Measurements from ENCODE around the gene ARHGAP36.

The ARHGAP36 gene

DNA sequence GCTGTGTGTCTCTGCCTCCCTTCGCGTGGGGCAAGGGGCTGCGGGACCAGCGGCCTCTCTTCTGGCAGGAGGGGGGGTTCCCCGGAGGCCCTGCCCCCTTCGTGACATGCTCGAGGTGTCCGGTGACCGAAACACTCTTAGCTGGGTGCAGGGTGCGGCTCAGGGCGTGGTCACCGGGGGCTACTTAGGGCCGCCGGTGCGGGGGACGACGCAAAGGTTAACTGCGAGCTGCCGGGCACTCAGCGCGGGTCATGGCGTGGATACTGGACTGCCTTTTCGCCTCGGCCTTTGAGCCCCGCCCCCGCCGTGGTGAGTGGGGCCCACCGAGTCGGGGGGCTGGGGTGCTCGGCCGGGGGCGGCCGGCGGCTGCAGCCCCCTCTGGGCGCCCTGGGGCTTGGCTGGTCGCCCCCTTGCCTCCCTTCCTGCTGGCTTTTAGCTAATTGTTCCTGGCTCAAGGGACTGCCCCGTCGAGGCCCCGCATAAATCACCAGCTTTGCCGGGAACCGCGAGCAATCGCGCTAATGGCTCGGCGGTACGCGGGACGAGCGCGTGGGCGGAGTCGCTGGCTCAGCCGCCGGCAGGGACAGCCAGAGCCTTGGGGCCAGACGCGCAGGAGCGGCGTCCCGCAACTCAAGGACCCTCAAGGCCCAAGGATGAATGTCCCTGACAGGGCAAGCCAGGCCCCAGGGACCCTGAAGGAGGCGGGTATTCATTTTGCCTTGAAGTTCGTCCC is at the start of gene ARHGAP36:
TSS of gene ARHGAP36 (plus strand) at position 211 of the 733 bp plus-strand sequence. CDS start 23,320 bp downstream, outside the sequence.
- in situ Hi-C loops (cut with MboI; ENCODE audit: low sequenced_read_pairs), result no loop called here

- in situ Hi-C loops (cut with MboI; ENCODE audit: low sequenced_read_pairs), result no loop called here
Measured at GRCh38 chrX:131010186-131010585, 48.0 kb upstream of the ARHGAP36 start.

DNA sequence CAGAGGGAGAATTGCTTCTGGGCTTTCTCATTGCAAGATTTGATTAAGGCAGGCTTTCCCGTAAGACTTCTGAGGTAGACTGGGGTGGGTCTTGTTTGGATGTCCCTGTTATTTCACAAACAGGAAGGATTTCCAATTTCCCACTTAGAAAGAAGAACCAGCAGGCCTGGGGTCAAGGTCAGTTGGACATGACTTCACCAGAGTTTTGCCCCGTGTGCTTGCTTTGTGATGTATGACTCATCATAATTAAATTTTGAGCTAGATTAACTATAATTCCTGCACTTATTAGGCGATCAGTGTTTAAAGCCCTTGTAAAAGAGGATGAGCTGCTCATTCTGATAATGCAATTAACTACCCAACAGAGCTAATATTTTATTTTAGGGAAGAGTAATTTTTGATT is 32.8 kb upstream of the ARHGAP36 start:
- in situ Hi-C loops (cut with MboI; ENCODE audit: low sequenced_read_pairs), result no loop called here

GRCh38 chrX:131032354-131033230 is 25.6 kb upstream of the ARHGAP36 start:
- in situ Hi-C loops (cut with MboI; ENCODE audit: low sequenced_read_pairs), result no loop called here

GRCh38 chrX:131034063-131034462 is 24.1 kb upstream of the ARHGAP36 start:
- in situ Hi-C loops (cut with MboI; ENCODE audit: low sequenced_read_pairs), result no loop called here

GRCh38 chrX:131040781-131041180 is 17.4 kb upstream of the ARHGAP36 start:
- in situ Hi-C loops (cut with MboI; ENCODE audit: low sequenced_read_pairs), result no loop called here

DNA sequence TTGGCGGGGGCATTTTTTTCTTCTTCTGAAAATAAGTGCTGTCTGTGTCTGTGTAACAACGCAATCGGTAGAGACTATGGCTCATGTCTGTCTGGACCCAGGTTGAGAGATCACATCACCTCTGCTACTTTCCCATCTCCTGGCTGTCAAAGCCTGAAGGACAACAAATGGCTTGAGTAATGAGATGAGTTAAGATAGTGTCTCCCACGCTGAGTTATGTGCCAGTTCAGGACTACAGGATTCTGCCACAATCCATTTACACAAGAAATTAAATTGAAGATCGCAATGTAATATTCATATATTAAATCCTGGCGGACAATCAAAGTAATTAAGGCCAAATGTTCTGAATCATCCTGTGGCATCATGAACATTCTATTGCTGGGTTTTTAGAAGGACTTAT is 16.5 kb upstream of the ARHGAP36 start:
- in situ Hi-C loops (cut with MboI; ENCODE audit: low sequenced_read_pairs), result no loop called here

GRCh38 chrX:131045726-131046125 is 12.4 kb upstream of the ARHGAP36 start:
- in situ Hi-C loops (cut with MboI; ENCODE audit: low sequenced_read_pairs), result no loop called here

DNA sequence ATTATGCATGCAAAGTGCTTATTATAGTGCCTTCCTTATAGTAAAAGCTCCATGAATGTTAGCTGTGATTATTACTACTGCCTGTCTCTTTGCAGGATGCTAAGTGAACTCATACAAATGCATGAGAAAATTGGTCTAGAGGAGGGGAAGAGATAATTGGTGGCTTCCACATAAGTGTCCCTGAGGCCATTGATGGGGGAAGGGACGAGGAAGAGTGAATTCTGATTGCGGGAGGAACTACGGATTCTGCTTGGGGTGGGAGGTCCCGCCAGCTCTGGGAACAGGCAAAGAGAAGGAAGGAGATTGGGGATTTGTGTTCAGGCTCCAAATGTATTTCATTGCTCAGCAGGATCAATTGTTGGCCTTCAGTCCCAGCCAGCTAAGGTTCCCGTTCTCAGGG is 11.6 kb upstream of the ARHGAP36 start:
- in situ Hi-C loops (cut with MboI; ENCODE audit: low sequenced_read_pairs), result no loop called here

- in situ Hi-C loops (cut with MboI; ENCODE audit: low sequenced_read_pairs), result no loop called here
Measured at GRCh38 chrX:131047180-131047579, 11.0 kb upstream of the ARHGAP36 start.

DNA sequence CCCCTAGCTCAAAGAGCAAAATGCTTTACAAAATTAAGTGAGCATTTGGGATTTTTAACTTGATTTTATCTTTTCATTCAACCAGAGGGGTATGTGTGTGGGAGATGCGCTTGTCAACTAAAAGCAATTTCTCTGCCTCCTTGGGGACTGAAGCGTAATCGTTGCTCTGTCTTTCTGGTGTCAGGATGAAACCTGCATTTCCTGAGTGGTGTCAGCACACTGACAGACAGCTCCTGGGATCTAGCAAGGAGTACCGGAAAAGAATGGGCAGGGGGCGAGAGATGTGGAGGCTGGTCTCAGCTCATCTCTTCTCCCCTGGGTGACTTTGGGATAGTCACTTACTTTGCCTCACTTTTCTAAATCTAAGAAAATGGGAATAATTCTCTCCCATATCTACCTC is 5.1 kb upstream of the ARHGAP36 start:
- in situ Hi-C loops (cut with MboI; ENCODE audit: low sequenced_read_pairs), result no loop called here

DNA sequence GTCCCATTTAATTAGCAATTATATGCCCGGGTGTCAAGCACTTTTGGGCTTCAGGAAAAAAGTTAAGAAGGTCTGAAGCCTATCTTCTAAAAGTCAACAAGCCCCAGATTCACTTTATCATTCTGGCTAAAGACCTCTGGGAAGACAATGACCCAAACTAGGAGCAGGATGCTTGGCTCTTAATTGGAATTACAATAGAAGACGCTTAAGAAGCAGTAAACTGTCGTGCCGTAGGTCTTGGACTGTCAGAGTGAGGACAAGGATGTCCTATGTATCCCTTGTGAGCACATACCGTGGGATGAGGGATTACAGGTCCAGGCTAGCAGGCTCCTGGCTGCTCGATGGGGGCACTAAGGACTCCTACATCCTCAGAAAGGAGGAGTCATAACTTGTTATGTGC is 3.2 kb upstream of the ARHGAP36 start:
- in situ Hi-C loops (cut with MboI; ENCODE audit: low sequenced_read_pairs), result no loop called here

DNA sequence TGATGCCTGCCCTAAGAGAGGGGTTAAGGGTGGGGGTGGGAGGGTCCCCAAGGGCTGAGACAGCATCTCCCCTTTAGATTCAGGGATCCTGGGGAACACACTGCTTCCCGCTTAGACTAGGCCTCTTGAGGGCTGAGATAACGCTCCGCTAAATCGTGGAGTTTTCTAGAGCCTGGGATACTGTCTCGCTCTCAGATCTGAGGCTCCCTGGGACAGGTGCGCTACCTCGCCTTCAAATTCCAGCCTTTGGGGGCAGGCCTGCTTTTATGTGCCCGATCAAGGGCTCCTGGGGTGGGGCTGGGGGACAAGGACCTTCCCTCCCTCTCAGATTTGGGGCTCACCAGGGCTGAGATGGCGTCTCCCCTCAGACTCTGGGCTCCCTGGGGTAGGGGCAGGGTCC is 440 bp upstream of the ARHGAP36 start:
- in situ Hi-C loops (cut with MboI; ENCODE audit: low sequenced_read_pairs), result no loop called here

- in situ Hi-C loops (cut with MboI; ENCODE audit: low sequenced_read_pairs), result no loop called here
Measured at GRCh38 chrX:131059246-131059645, 1.1 kb downstream of the ARHGAP36 start.

GRCh38 chrX:131060147-131060546 is 2.0 kb downstream of the ARHGAP36 start:
- in situ Hi-C loops (cut with MboI; ENCODE audit: low sequenced_read_pairs), result no loop called here

- in situ Hi-C loops (cut with MboI; ENCODE audit: low sequenced_read_pairs), result no loop called here
Measured at GRCh38 chrX:131061306-131061705, 3.2 kb downstream of the ARHGAP36 start.

DNA sequence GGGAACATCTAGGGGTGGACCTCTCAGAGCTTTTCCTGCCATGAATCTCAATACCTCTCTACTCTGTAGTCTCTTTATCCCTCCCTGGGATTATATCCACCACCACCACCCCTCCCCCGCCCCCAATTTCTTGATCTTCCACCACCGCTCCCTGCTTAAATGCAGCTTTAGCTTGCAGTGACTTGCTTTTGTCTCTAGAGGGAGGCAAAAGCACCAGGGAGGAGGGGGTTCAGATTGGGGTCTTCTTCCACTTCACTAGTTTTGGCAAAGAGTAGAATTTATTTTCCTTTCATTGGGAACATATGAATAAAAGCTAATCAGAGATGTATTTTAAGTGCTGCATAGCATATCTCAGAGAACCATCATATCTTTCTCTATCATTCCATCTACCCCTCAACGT is 5.5 kb downstream of the ARHGAP36 start:
- in situ Hi-C loops (cut with MboI; ENCODE audit: low sequenced_read_pairs), result no loop called here

- in situ Hi-C loops (cut with MboI; ENCODE audit: low sequenced_read_pairs), result no loop called here
Measured at GRCh38 chrX:131066237-131066636, 8.1 kb downstream of the ARHGAP36 start.

- in situ Hi-C loops (cut with MboI; ENCODE audit: low sequenced_read_pairs), result no loop called here
Measured at GRCh38 chrX:131067216-131067615, 9.1 kb downstream of the ARHGAP36 start.

DNA sequence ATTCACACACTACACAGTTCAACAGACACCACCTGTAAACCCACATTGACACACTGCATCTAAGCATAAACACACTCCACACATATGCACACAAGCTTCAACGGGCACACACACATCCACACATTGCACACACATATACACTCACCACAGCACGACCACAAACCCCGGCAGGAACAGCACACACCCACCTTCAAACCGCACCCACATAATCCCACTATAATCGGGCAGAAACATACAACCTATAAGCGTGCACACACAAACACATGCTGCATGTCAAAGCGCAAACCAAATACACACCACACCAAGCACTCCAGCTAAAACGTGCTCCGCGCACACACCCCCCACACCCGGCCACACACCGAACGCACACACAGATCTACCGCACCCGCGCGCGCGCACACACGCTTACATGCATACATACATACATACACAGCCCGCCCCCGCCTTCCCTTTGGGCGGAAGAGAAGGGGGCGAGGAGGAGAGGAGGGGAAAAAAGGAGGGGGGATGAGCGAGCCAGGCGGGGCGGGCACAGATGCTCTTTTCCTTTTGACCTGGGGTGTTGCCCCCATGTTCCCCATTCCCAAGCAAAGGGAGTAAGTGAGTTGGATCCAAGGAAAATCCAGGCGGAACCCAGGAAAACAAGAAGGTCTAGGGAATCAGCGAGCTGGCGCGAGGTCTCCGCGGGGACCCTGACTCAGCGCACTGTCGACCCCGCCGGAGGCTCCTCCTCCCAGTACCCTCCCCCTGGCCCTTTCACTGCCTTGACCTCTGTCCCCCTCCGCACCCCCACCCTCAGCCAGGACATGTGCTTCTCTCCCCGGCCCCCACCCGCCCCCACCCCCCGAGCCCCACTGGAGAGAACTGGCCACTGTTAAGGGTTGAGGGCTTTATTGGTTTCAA is 9.9 kb downstream of the ARHGAP36 start:
- in situ Hi-C loops (cut with MboI; ENCODE audit: low sequenced_read_pairs), result no loop called here
